Activated T-cell treated with anti-CD3 and anti-CD28 coated beads, Interleukin-2, amount 50 U/mL, for 4 hours (primary cell): ENCODE measurements around the gene NDUFA8. TPM values are rescaled to one million over a fixed set of nuclear protein-coding genes. Genes with fewer than 3 reads are reported as not detected.

ENCODE experiments used
- ATAC-seq, 2 donors: fragments of 200-7000 bp; cut with Tn5 transposase; one replicate each; pipeline ENCODE4 v1.10.0; 2021
- DNase-seq: peaks from one replicate; pipeline ENCODE4 v3.0.0-alpha.2; 2020
- H3K27me3 Mint-ChIP-seq: one replicate; pipeline ENCODE4 v1.8.0; 2021; ENCODE audit warnings: low read depth, mixed read lengths
- H3K36me3 Mint-ChIP-seq: one replicate; pipeline ENCODE4 v1.8.0; 2022; ENCODE audit warnings: mixed read lengths; ENCODE audit not compliant: insufficient read depth
- H3K4me1 Mint-ChIP-seq: one replicate; pipeline ENCODE4 v1.8.0; 2021; ENCODE audit warnings: low read depth, mixed read lengths
- H3K4me3 Mint-ChIP-seq: one replicate; pipeline ENCODE4 v1.8.0; 2021; ENCODE audit warnings: mild to moderate bottlenecking, moderate library complexity, mixed read lengths
- H3K9me3 Mint-ChIP-seq: one replicate; pipeline ENCODE4 v1.8.0; 2021; ENCODE audit warnings: mixed read lengths
- total RNA-seq, 3 donors: library from RNA; stranded (reverse); gene quantifications; one replicate each; pipeline ENCODE4 v1.2.1, GENCODE V29; 2021

NDUFA8 gene
- total RNA-seq, 3 donors from 2014 or later = 47.3 to 52.9 (median 50.3) TPM

- no peak overlapping the region for H3K4me3 Mint-ChIP-seq
- H3K4me1 Mint-ChIP-seq = no peaks in the 10 kb centered on the region
- ATAC-seq (no peak), DNase-seq (no peak)
- no peaks in the 10 kb centered on the region for H3K9me3 Mint-ChIP-seq
- no peaks in the 10 kb centered on the region for H3K27me3 Mint-ChIP-seq
- peaks cover 7% of the 10 kb centered on the region for H3K36me3 Mint-ChIP-seq
Measured at GRCh38 chr9:122138560-122139268, 20.9 kb downstream of the NDUFA8 start.

GRCh38 chr9:122135529-122135859, 24.1 kb downstream of the NDUFA8 start:
- Mint-ChIP-seq H3K4me1 (no peaks in the 10 kb centered on the region), H3K27me3 (peaks cover 6% of the 10 kb centered on the region), H3K9me3 (no peaks in the 10 kb centered on the region), H3K36me3 (no peaks in the 10 kb centered on the region), H3K4me3 (no peak overlapping the region)
- ATAC-seq (no peak), DNase-seq (no peak)

- Mint-ChIP-seq H3K4me1 (no peaks in the 10 kb centered on the region), H3K9me3 (no peaks in the 10 kb centered on the region), H3K36me3 (no peaks in the 10 kb centered on the region), H3K4me3 (no peak overlapping the region), H3K27me3 (peaks cover 6% of the 10 kb centered on the region)
- ATAC-seq (no peak), DNase-seq (no peak)
Measured at GRCh38 chr9:122134822-122135528, 24.6 kb downstream of the NDUFA8 start.

- no peak for ATAC-seq
- no peaks in the 10 kb centered on the region for H3K4me1 Mint-ChIP-seq
- no peak overlapping the region for H3K4me3 Mint-ChIP-seq
- DNase-seq = no peak
- H3K27me3 Mint-ChIP-seq = peaks cover 10% of the 10 kb centered on the region
- no peaks in the 10 kb centered on the region for H3K36me3 Mint-ChIP-seq
- no peaks in the 10 kb centered on the region for H3K9me3 Mint-ChIP-seq
Measured at GRCh38 chr9:122133984-122134535, 25.5 kb downstream of the NDUFA8 start.

GRCh38 chr9:122133263-122133983, 26.2 kb downstream of the NDUFA8 start:
- no peak for ATAC-seq
- H3K9me3 Mint-ChIP-seq = no peaks in the 10 kb centered on the region

GRCh38 chr9:122132539-122132938, 27.0 kb downstream of the NDUFA8 start:
- Mint-ChIP-seq H3K4me1 (peaks cover 4% of the 10 kb centered on the region), H3K27me3 (peaks cover 10% of the 10 kb centered on the region), H3K36me3 (no peaks in the 10 kb centered on the region), H3K9me3 (no peaks in the 10 kb centered on the region), H3K4me3 (no peak overlapping the region)
- DNase-seq = no peak
- ATAC-seq = no peak

More at GRCh38 chr9:122133263-122133983, 26.2 kb downstream of the NDUFA8 start:
- Mint-ChIP-seq H3K27me3 (peaks cover 10% of the 10 kb centered on the region), H3K4me1 (no peaks in the 10 kb centered on the region), H3K36me3 (no peaks in the 10 kb centered on the region), H3K4me3 (no peak overlapping the region)
- DNase-seq = no peak

GRCh38 chr9:122131401-122132001, 28.1 kb downstream of the NDUFA8 start:
- H3K4me3 Mint-ChIP-seq = no peak overlapping the region
- no peaks in the 10 kb centered on the region for H3K9me3 Mint-ChIP-seq
- ATAC-seq (no peak), DNase-seq (no peak)
- peaks cover 16% of the 10 kb centered on the region for H3K27me3 Mint-ChIP-seq
- peaks cover 10% of the 10 kb centered on the region for H3K4me1 Mint-ChIP-seq
- no peaks in the 10 kb centered on the region for H3K36me3 Mint-ChIP-seq

GRCh38 chr9:122130837-122131236, 28.7 kb downstream of the NDUFA8 start:
- no peak overlapping the region for H3K4me3 Mint-ChIP-seq
- DNase-seq = no peak
- no peaks in the 10 kb centered on the region for H3K36me3 Mint-ChIP-seq
- ATAC-seq = no peak
- H3K4me1 Mint-ChIP-seq = peaks cover 16% of the 10 kb centered on the region
- H3K9me3 Mint-ChIP-seq = no peaks in the 10 kb centered on the region
- H3K27me3 Mint-ChIP-seq = peaks cover 22% of the 10 kb centered on the region

- peaks cover 31% of the 10 kb centered on the region for H3K27me3 Mint-ChIP-seq
- DNase-seq (no peak), ATAC-seq (no peak)
- no peak overlapping the region for H3K4me3 Mint-ChIP-seq
- H3K4me1 Mint-ChIP-seq = peaks cover 19% of the 10 kb centered on the region
- no peaks in the 10 kb centered on the region for H3K36me3 Mint-ChIP-seq
- no peaks in the 10 kb centered on the region for H3K9me3 Mint-ChIP-seq
Measured at GRCh38 chr9:122129969-122130368, 29.6 kb downstream of the NDUFA8 start.

GRCh38 chr9:122128969-122129343, 30.6 kb downstream of the NDUFA8 start:
- no peak for DNase-seq
- Mint-ChIP-seq H3K4me1 (peaks cover 19% of the 10 kb centered on the region), H3K4me3 (no peak overlapping the region), H3K9me3 (no peaks in the 10 kb centered on the region), H3K27me3 (peaks cover 39% of the 10 kb centered on the region), H3K36me3 (no peaks in the 10 kb centered on the region)
- ATAC-seq = no peak

- Mint-ChIP-seq H3K4me1 (peaks cover 19% of the 10 kb centered on the region), H3K4me3 (no peak overlapping the region), H3K36me3 (no peaks in the 10 kb centered on the region), H3K27me3 (peaks cover 39% of the 10 kb centered on the region), H3K9me3 (no peaks in the 10 kb centered on the region)
- DNase-seq (no peak), ATAC-seq (no peak)
Measured at GRCh38 chr9:122128007-122128968, 31.3 kb downstream of the NDUFA8 start.

- Mint-ChIP-seq H3K36me3 (no peaks in the 10 kb centered on the region), H3K9me3 (no peaks in the 10 kb centered on the region), H3K27me3 (peaks cover 39% of the 10 kb centered on the region), H3K4me3 (no peak overlapping the region), H3K4me1 (peaks cover 19% of the 10 kb centered on the region)
- ATAC-seq (no peak), DNase-seq (no peak)
Measured at GRCh38 chr9:122127396-122127798, 32.2 kb downstream of the NDUFA8 start.
